GM12801 (cell line): ENCODE measurements around the gene TOMM20L.

ENCODE experiments used
- CTCF ChIP-seq: IDR thresholded peaks from one replicate; pipeline ENCODE4 v1.5.1; 2011; ENCODE audit warnings: control low read depth; ENCODE audit not compliant: insufficient read length; ENCODE audit errors: extremely low read depth

The TOMM20L gene

GRCh38 chr14:58430156-58430555, 34.4 kb downstream of the TOMM20L start:
- no peak for TF ChIP-seq CTCF

- no peak for TF ChIP-seq CTCF
Measured at GRCh38 chr14:58439476-58439875, 43.7 kb downstream of the TOMM20L start.

DNA sequence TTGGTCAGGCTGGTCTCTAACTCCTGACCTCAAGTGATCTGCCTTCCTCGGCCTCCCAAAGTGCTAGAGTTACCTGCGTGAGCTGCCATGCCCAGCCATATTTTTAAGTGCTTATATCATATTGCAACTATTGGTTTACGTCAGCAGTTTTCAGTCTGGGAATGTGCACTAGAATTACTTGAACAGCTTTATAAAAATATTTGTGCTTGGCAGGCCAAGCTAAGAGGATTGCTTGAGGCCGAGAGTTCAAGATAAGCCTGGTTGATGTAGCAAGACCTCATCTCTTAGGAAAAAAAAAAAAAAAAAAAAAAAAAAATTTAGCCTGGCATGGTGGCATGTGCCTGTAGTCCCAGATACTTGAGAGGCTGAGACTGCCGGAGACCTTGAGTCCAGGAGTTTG, 48.9 kb downstream of the TOMM20L start:
- TF ChIP-seq CTCF: no peak

GRCh38 chr14:58455593-58456265, 60.0 kb downstream of the TOMM20L start:
- TF ChIP-seq CTCF: no peak
